Measurements from ENCODE around the gene TSLP.

DNA sequence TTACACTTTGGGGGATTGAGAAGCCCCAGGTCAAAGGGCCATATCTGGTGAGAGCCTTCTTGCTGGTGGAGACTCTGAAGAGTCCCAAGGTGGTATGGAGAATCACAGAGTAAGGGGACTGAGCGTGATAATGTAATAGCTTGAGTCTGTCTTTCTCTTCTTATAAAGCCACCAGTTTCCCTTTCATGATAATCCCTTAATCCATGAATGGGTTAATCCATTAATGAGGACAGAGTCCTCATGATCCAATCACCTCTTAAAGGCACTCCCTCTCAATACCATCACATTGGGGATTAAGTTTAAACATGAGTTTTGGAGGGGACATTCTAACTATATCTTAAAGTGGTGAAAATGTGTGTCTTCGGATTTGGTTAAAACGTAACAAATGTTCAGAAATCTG, 42.2 kb downstream of the TSLP start:
- TF ChIP-seq POLR2AphosphoS5 (IDR thresholded peaks at IDR 0.05; ENCODE audit: borderline replicate concordance, low read depth, low read length) (no peak), EZH2 (IDR thresholded peaks at IDR 0.05) (no peak)
